ENCODE measurements around the gene CCL4L2.
"Not testable (repeated sequence)": the region's sequence is repeated elsewhere in the genome, so short reads cannot be mapped to it uniquely, and the experiment has no call there.

Gene CCL4L2
- 0.17 to 9.1 (median 1.4) reads per million in 3 donors for total RNA-seq

- H3K4me1 ChIP-seq (ENCODE audit: control insufficient read depth, insufficient read depth, low read length, poor library complexity, severe bottlenecking); H3K36me3 ChIP-seq (ENCODE audit: control insufficient read depth, insufficient read depth, low read length); H3K4me3 ChIP-seq (ENCODE audit: insufficient read depth, low read depth, low read length, poor library complexity, severe bottlenecking); H3K9me3 ChIP-seq (ENCODE audit: control insufficient read depth, low read length); H3K27ac ChIP-seq (ENCODE audit: insufficient read depth, low read length, poor library complexity, severe bottlenecking); DNase-seq; H3K27me3 ChIP-seq (replicated peaks; ENCODE audit: control insufficient read depth, insufficient read depth, low read length, poor library complexity, severe bottlenecking): not testable (repeated sequence)
Measured at GRCh38 chr17:36210439-36211211, at the start of gene CCL4L2. TSS of gene CCL4L2 (plus strand) at chr17:36211063.

DNA sequence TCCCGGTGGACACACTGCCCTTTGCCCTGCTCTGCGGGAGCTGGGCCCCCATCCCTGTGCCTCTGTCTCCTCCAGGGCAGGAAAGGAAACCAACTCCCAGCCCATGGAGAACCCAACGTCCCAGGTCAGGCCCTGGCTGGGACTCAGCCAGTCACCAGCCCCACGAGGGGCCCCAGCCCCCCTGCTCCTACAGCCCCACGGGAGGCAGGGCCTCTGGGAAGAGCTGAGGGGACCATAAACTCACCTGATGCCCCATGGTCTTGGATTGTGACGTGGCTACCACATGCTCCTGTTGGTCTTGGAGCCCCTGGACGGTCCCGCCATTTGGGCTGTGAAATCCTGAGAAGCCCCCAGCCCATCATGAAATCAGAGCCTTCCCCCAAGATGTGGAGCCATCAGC is 42.0 kb upstream of the CCL4L2 start:
- not testable (repeated sequence) for DNase-seq; H3K4me1 ChIP-seq (ENCODE audit: control insufficient read depth, insufficient read depth, low read length, poor library complexity, severe bottlenecking); H3K27me3 ChIP-seq (replicated peaks; ENCODE audit: control insufficient read depth, insufficient read depth, low read length, poor library complexity, severe bottlenecking); H3K36me3 ChIP-seq (ENCODE audit: control insufficient read depth, insufficient read depth, low read length); H3K27ac ChIP-seq (ENCODE audit: insufficient read depth, low read length, poor library complexity, severe bottlenecking); H3K4me3 ChIP-seq (ENCODE audit: insufficient read depth, low read depth, low read length, poor library complexity, severe bottlenecking); H3K9me3 ChIP-seq (ENCODE audit: control insufficient read depth, low read length)

DNA sequence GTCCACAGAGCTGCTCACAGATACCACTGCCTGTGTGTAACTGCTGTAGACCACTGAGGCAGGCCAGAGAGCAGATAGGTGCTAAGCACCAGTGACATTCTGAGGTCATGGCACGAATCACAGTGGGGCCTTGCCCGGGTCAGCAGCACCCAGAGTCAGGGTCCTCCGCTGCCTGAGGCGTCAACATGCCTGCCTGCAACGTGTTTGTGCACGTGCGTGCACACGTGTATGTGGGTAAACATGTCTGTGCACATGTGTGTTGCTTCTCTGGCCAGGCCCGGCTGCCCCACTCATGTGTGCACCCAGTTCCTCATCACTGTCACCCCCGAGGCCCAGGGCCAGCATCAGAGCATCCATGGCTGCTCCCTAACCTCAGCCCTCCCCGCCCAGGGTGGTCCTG is 34.3 kb upstream of the CCL4L2 start, which contains the start of gene TBC1D3B:
Gene TBC1D3B, minus strand, starts transcription at position 101 of the 400 bp plus-strand sequence. CDS start 1,586 bp downstream, outside the sequence.
- H3K27me3 ChIP-seq (replicated peaks; ENCODE audit: control insufficient read depth, insufficient read depth, low read length, poor library complexity, severe bottlenecking); H3K4me1 ChIP-seq (ENCODE audit: control insufficient read depth, insufficient read depth, low read length, poor library complexity, severe bottlenecking); H3K36me3 ChIP-seq (ENCODE audit: control insufficient read depth, insufficient read depth, low read length); H3K27ac ChIP-seq (ENCODE audit: insufficient read depth, low read length, poor library complexity, severe bottlenecking); H3K9me3 ChIP-seq (ENCODE audit: control insufficient read depth, low read length); H3K4me3 ChIP-seq (ENCODE audit: insufficient read depth, low read depth, low read length, poor library complexity, severe bottlenecking); DNase-seq: not testable (repeated sequence)

GRCh38 chr17:36181446-36182175 is 29.3 kb upstream of the CCL4L2 start:
- not testable (repeated sequence) for DNase-seq; H3K36me3 ChIP-seq (ENCODE audit: control insufficient read depth, insufficient read depth, low read length)
- peaks cover 16% of the 10 kb centered on the region for H3K27me3 ChIP-seq (replicated peaks; ENCODE audit: control insufficient read depth, insufficient read depth, low read length, poor library complexity, severe bottlenecking)

GRCh38 chr17:36182176-36183000 is 28.5 kb upstream of the CCL4L2 start:
- Histone ChIP-seq H3K27me3 (replicated peaks; ENCODE audit: control insufficient read depth, insufficient read depth, low read length, poor library complexity, severe bottlenecking) (peaks cover 16% of the 10 kb centered on the region), H3K4me3 (ENCODE audit: insufficient read depth, low read depth, low read length, poor library complexity, severe bottlenecking) (no peak overlapping the region), H3K4me1 (ENCODE audit: control insufficient read depth, insufficient read depth, low read length, poor library complexity, severe bottlenecking) (no peaks in the 10 kb centered on the region), H3K36me3 (ENCODE audit: control insufficient read depth, insufficient read depth, low read length) (no peaks in the 10 kb centered on the region), H3K9me3 (ENCODE audit: control insufficient read depth, low read length) (no peaks in the 10 kb centered on the region), H3K27ac (ENCODE audit: insufficient read depth, low read length, poor library complexity, severe bottlenecking) (no peak overlapping the region)
- no peak for DNase-seq

More at GRCh38 chr17:36181446-36182175, 29.3 kb upstream of the CCL4L2 start:
- H3K4me3 ChIP-seq (ENCODE audit: insufficient read depth, low read depth, low read length, poor library complexity, severe bottlenecking); H3K4me1 ChIP-seq (ENCODE audit: control insufficient read depth, insufficient read depth, low read length, poor library complexity, severe bottlenecking); H3K9me3 ChIP-seq (ENCODE audit: control insufficient read depth, low read length); H3K27ac ChIP-seq (ENCODE audit: insufficient read depth, low read length, poor library complexity, severe bottlenecking): not testable (repeated sequence)

- H3K9me3 ChIP-seq (ENCODE audit: control insufficient read depth, low read length) = no peaks in the 10 kb centered on the region
- H3K36me3 ChIP-seq (ENCODE audit: control insufficient read depth, insufficient read depth, low read length) = no peaks in the 10 kb centered on the region
- H3K4me3 ChIP-seq (ENCODE audit: insufficient read depth, low read depth, low read length, poor library complexity, severe bottlenecking) = no peak overlapping the region
- H3K4me1 ChIP-seq (ENCODE audit: control insufficient read depth, insufficient read depth, low read length, poor library complexity, severe bottlenecking) = no peaks in the 10 kb centered on the region
- H3K27me3 ChIP-seq (replicated peaks; ENCODE audit: control insufficient read depth, insufficient read depth, low read length, poor library complexity, severe bottlenecking) = peaks cover 16% of the 10 kb centered on the region
- DNase-seq = no peak
- H3K27ac ChIP-seq (ENCODE audit: insufficient read depth, low read length, poor library complexity, severe bottlenecking) = no peak overlapping the region
Measured at GRCh38 chr17:36183001-36183971, 27.6 kb upstream of the CCL4L2 start.

GRCh38 chr17:36184023-36184765 is 26.7 kb upstream of the CCL4L2 start:
- Histone ChIP-seq H3K9me3 (ENCODE audit: control insufficient read depth, low read length) (no peaks in the 10 kb centered on the region), H3K27me3 (replicated peaks; ENCODE audit: control insufficient read depth, insufficient read depth, low read length, poor library complexity, severe bottlenecking) (peaks cover 16% of the 10 kb centered on the region), H3K4me3 (ENCODE audit: insufficient read depth, low read depth, low read length, poor library complexity, severe bottlenecking) (no peak overlapping the region), H3K4me1 (ENCODE audit: control insufficient read depth, insufficient read depth, low read length, poor library complexity, severe bottlenecking) (no peaks in the 10 kb centered on the region), H3K36me3 (ENCODE audit: control insufficient read depth, insufficient read depth, low read length) (no peaks in the 10 kb centered on the region), H3K27ac (ENCODE audit: insufficient read depth, low read length, poor library complexity, severe bottlenecking) (no peak overlapping the region)
- no peak for DNase-seq

DNA sequence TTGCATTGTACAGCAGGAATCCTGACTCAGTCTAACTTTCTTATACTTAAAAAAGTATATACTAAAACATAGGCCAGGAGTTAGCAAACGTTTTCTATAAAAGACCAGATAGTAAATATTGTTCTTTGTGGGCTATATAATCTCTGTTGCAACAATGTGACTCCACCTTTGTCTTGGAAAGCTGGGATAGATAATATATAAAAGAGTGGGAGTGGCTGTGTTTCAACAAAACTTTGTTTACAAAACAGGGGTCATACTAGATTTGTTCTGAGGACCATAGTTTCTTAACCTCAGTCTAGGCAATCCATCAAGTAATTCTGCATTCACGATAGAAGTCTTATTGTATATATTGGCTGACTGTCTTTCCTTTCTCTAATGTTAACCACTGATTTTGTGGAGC is 25.4 kb upstream of the CCL4L2 start:
- DNase-seq = no peak
- Histone ChIP-seq H3K36me3 (ENCODE audit: control insufficient read depth, insufficient read depth, low read length) (no peaks in the 10 kb centered on the region), H3K27me3 (replicated peaks; ENCODE audit: control insufficient read depth, insufficient read depth, low read length, poor library complexity, severe bottlenecking) (peaks cover 16% of the 10 kb centered on the region), H3K27ac (ENCODE audit: insufficient read depth, low read length, poor library complexity, severe bottlenecking) (no peak overlapping the region), H3K4me1 (ENCODE audit: control insufficient read depth, insufficient read depth, low read length, poor library complexity, severe bottlenecking) (no peaks in the 10 kb centered on the region), H3K4me3 (ENCODE audit: insufficient read depth, low read depth, low read length, poor library complexity, severe bottlenecking) (no peak overlapping the region), H3K9me3 (ENCODE audit: control insufficient read depth, low read length) (no peaks in the 10 kb centered on the region)
